ENCODE data around the gene GAST. TPM values are rescaled to one million over a fixed set of nuclear protein-coding genes. Genes with fewer than 3 reads are reported as not detected.

GAST gene
- total and polyA plus RNA-seq, 10 of the 15 experiments (the other 5 are each of a cell fraction or from before 2014, with no cell fraction given), result not detected

DNA sequence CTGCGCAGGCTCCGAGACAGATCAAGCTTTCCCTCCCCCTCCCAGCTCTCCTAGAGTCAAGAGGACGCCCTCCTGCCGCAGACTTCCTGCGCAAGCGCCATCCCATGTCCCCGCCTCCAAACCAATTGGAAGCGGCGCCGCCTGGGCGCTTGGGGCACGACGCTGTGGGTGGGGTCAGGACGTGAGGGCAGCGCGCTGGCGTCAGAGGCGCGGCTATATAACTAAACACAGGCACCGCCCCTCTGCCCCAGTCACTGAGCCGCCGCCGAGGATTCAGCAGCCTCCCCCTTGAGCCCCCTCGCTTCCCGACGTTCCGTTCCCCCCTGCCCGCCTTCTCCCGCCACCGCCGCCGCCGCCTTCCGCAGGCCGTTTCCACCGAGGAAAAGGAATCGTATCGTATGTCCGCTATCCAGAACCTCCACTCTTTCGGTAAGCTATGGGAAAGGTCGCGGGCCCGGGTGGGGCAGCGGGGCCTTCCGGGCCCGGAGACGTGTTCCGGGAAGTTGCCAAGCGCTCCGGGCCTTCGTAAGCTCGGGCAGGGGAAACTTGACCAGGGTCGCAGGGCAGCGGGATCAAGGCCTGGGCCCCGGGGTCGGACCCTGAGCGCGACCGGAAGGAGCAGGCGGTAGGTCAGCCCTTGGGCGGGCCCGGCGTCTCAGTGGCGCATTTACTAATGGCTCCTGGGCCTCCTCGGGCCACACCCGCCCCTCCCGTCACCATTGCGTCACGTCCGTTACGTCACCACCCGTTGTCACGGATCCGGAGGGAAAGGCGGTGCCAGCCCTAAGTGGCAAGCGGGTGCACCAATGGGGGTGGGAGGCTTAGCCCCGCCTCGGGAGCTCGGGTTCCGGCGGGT, 23.3 kb upstream of the GAST start, which contains the start of gene EIF1 (continued):
- TF ChIP-seq SIX5 (IDR thresholded peaks at IDR 0.05; ENCODE audit: low read depth, low read length, severe bottlenecking) (no peak), ZZZ3 (IDR thresholded peaks at IDR 0.05; ENCODE audit: control insufficient read depth, insufficient read length, low read depth) (no peak), IKZF1 (conservative IDR thresholded peaks at IDR 0.05) (peak; percentile 75), SMAD1 (IDR thresholded peaks at IDR 0.05; ENCODE audit: low read depth, partially characterized antibody) (peak; percentile 98), ATF7 (IDR thresholded peaks at IDR 0.05; ENCODE audit: low read depth) (peak; percentile 98), ETV6 (conservative IDR thresholded peaks at IDR 0.05 in 1 of 2, IDR thresholded peaks at IDR 0.05 in 1 of 2; ENCODE audit: borderline replicate concordance in 1 of 2, low read depth in 1 of 2) (no peak), GABPA (IDR thresholded peaks at IDR 0.05; ENCODE audit: low read depth) (peak; percentile 90), KDM1A (IDR thresholded peaks at IDR 0.05; ENCODE audit: borderline replicate concordance) (no peak), NBN (IDR thresholded peaks at IDR 0.05) (peak; percentile 90), HCFC1 (IDR thresholded peaks at IDR 0.05; ENCODE audit: low read length) (peak; percentile 51), MYB (IDR thresholded peaks at IDR 0.05; ENCODE audit: borderline replicate concordance, low read depth, low read length) (no peak), IRF4 (IDR thresholded peaks at IDR 0.05; ENCODE audit: low read depth, low read length) (no peak), CREB1 (IDR thresholded peaks at IDR 0.05; ENCODE audit: low read depth) (peak; percentile 99), ZNF217 (IDR thresholded peaks at IDR 0.05) (no peak), PAX5 (IDR thresholded peaks at IDR 0.05; ENCODE audit: borderline replicate concordance, low read depth, low read length) (peak; percentile 37; the same call in 1 of the 2 replicates)
- TF ChIP-seq, protein P1, sequence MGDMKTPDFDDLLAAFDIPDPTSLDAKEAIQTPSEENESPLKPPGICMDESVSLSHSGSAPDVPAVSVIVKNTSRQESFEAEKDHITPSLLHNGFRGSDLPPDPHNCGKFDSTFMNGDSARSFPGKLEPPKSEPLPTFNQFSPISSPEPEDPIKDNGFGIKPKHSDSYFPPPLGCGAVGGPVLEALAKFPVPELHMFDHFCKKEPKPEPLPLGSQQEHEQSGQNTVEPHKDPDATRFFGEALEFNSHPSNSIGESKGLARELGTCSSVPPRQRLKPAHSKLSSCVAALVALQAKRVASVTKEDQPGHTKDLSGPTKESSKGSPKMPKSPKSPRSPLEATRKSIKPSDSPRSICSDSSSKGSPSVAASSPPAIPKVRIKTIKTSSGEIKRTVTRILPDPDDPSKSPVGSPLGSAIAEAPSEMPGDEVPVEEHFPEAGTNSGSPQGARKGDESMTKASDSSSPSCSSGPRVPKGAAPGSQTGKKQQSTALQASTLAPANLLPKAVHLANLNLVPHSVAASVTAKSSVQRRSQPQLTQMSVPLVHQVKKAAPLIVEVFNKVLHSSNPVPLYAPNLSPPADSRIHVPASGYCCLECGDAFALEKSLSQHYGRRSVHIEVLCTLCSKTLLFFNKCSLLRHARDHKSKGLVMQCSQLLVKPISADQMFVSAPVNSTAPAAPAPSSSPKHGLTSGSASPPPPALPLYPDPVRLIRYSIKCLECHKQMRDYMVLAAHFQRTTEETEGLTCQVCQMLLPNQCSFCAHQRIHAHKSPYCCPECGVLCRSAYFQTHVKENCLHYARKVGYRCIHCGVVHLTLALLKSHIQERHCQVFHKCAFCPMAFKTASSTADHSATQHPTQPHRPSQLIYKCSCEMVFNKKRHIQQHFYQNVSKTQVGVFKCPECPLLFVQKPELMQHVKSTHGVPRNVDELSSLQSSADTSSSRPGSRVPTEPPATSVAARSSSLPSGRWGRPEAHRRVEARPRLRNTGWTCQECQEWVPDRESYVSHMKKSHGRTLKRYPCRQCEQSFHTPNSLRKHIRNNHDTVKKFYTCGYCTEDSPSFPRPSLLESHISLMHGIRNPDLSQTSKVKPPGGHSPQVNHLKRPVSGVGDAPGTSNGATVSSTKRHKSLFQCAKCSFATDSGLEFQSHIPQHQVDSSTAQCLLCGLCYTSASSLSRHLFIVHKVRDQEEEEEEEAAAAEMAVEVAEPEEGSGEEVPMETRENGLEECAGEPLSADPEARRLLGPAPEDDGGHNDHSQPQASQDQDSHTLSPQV (IDR thresholded peaks at IDR 0.05), result no peak
- TF ChIP-seq, protein P2, sequence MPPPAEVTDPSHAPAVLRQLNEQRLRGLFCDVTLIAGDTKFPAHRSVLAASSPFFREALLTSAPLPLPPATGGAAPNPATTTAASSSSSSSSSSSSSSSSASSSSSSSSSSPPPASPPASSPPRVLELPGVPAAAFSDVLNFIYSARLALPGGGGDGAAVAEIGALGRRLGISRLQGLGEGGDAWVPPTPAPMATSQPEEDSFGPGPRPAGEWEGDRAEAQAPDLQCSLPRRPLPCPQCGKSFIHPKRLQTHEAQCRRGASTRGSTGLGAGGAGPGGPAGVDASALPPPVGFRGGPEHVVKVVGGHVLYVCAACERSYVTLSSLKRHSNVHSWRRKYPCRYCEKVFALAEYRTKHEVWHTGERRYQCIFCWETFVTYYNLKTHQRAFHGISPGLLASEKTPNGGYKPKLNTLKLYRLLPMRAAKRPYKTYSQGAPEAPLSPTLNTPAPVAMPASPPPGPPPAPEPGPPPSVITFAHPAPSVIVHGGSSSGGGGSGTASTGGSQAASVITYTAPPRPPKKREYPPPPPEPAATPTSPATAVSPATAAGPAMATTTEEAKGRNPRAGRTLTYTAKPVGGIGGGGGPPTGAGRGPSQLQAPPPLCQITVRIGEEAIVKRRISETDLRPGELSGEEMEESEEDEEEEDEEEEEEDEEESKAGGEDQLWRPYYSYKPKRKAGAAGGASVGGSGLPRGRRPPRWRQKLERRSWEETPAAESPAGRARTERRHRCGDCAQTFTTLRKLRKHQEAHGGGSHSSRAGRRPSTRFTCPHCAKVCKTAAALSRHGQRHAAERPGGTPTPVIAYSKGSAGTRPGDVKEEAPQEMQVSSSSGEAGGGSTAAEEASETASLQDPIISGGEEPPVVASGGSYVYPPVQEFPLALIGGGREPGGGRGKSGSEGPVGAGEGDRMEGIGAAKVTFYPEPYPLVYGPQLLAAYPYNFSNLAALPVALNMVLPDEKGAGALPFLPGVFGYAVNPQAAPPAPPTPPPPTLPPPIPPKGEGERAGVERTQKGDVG (CRISPR knock-in tag; IDR thresholded peaks at IDR 0.05), result no peak; the same call in 1 of the 2 replicates
- TF ChIP-seq, protein P3, sequence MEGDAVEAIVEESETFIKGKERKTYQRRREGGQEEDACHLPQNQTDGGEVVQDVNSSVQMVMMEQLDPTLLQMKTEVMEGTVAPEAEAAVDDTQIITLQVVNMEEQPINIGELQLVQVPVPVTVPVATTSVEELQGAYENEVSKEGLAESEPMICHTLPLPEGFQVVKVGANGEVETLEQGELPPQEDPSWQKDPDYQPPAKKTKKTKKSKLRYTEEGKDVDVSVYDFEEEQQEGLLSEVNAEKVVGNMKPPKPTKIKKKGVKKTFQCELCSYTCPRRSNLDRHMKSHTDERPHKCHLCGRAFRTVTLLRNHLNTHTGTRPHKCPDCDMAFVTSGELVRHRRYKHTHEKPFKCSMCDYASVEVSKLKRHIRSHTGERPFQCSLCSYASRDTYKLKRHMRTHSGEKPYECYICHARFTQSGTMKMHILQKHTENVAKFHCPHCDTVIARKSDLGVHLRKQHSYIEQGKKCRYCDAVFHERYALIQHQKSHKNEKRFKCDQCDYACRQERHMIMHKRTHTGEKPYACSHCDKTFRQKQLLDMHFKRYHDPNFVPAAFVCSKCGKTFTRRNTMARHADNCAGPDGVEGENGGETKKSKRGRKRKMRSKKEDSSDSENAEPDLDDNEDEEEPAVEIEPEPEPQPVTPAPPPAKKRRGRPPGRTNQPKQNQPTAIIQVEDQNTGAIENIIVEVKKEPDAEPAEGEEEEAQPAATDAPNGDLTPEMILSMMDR (IDR thresholded peaks at IDR 0.05 in 2 of 3, conservative IDR thresholded peaks at IDR 0.05 in 1 of 3; ENCODE audit: control insufficient read depth in 2 of 3, extremely low read depth in 1 of 3, insufficient read depth in 1 of 3, low read depth in 3 of 3, low read length in 3 of 3), result no peak
- TF ChIP-seq, protein P4, sequence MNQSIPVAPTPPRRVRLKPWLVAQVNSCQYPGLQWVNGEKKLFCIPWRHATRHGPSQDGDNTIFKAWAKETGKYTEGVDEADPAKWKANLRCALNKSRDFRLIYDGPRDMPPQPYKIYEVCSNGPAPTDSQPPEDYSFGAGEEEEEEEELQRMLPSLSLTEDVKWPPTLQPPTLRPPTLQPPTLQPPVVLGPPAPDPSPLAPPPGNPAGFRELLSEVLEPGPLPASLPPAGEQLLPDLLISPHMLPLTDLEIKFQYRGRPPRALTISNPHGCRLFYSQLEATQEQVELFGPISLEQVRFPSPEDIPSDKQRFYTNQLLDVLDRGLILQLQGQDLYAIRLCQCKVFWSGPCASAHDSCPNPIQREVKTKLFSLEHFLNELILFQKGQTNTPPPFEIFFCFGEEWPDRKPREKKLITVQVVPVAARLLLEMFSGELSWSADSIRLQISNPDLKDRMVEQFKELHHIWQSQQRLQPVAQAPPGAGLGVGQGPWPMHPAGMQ (IDR thresholded peaks at IDR 0.05; ENCODE audit: borderline replicate concordance), result no peak

All from GM12878 (cell line).